HG03442 (cell line): Measurements from ENCODE around the gene ARID1B.

ENCODE experiments used
- ATAC-seq: cut with Tn5 transposase; IDR thresholded peaks from one replicate; pipeline ENCODE4 v1.9.1; 2021; ENCODE audit warnings: mild to moderate bottlenecking, moderate library complexity; ENCODE audit not compliant: unreplicated experiment

The ARID1B gene

GRCh38 chr6:157116426-157116825 is 339.2 kb downstream of the ARID1B start:
- ATAC-seq, result no peak

GRCh38 chr6:157117431-157118095 is 340.4 kb downstream of the ARID1B start:
- ATAC-seq, result no peak

GRCh38 chr6:157119502-157120027 is 342.4 kb downstream of the ARID1B start:
- no peak for ATAC-seq

- no peak for ATAC-seq
Measured at GRCh38 chr6:157120534-157121232, 343.5 kb downstream of the ARID1B start.

GRCh38 chr6:157121897-157122296 is 344.7 kb downstream of the ARID1B start:
- no peak for ATAC-seq

GRCh38 chr6:157123234-157123633 is 346.1 kb downstream of the ARID1B start:
- no peak for ATAC-seq

- ATAC-seq, result no peak
Measured at GRCh38 chr6:157124485-157125254, 347.5 kb downstream of the ARID1B start.

DNA sequence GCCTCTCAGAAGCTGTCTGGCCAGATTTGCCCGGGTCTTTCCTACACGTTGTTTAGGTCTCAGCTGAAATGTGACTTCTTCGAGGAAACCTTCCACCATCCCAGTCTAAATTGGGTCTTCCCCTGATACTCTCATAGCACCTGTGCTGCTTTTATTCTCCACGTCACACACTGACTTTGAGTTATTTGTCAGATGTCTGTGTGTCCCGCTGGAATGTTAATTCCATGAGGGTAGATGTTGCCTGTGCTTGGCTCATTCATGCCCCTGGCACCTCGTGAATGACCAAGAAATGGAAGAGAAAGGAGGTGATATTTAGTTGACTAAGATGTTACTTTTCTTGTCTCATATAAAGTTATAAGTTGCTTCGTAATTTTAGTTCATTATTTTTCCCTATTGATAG is 348.4 kb downstream of the ARID1B start:
- no peak for ATAC-seq

DNA sequence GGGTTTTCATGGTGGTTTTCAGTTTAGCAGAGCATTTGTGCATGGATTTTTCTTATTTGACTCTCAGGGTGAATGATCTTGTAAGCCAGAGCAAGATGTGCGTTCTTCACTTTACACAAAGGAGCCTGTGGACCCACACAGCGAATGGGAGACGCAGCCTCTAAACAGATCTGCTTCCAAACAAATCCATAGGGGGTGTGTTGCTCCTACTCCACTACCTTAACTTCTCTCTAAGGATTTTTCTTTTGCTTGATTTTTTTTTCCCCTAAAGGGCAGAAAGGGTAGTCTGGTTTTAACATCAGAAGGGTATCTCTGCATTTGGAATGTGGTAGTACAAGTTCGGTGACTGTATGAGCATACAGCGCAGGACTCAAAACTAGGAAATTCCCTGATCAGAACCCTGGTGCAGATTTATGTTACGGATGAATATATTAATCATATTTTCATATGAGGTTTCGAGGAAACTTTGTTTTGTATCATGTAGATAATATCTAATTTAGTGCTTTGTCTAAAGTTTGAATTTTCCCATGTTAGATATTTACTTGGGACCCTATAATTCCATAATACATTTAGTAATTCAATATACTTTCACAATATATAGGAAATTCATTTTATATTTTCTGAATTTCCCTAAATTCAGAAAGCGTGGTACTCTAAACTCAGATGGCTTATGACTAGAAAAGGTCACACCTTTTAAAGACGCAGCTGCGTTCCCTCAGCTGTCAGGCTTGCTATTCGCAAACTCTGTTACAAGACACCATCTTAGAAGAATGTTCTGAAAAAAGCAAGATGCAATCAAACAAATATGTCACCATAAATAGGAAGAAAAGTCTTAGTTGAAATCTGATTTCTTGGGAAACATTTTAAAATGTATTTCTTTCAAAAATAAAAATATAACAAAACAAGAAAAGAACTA is 349.3 kb downstream of the ARID1B start:
- ATAC-seq, result no peak

DNA sequence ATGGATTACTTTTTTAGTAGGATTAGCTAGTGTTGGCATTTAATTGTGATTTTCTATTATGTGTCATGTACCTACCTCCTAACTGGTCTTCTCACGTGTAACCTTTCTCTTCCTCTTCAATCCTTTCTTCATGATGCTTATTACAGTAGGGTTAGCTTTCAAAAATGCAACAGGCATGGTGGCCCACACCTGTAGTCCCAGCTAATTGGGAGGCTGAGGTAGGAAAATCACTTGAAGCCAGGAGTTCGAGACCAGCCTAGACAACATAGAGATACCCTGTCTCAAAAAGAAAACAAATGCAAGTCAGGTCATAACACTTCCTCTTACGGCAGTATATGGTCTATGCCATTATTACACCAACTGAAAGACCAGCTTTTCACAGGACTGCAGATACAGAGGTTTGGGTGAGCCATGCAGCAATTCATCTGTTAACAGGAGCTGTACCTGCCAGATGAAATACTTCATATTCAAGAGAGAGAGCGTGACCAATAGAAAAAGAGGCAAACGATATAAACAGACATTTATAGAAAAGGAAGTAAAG is 351.1 kb downstream of the ARID1B start:
- no peak for ATAC-seq

DNA sequence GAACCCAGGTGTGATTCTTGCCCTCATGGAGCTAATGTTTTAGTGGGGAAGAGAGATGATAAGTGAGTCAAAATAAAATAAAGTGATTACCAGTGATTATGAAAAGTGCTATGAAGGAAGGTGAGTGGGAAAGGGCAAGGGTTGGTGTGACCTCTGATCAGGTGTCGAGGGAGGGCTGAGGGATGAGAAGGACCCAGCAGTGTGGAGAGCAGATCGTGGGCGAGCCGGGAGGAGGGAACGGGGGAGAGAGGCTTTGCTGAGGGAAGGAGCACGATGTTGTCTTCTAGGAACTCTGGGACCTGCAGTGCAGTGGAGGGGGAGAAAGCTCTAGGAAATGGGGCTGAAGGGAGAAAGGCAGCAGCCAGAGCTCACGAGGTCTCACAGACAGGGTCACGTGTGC is 354.1 kb downstream of the ARID1B start:
- ATAC-seq, result no peak

DNA sequence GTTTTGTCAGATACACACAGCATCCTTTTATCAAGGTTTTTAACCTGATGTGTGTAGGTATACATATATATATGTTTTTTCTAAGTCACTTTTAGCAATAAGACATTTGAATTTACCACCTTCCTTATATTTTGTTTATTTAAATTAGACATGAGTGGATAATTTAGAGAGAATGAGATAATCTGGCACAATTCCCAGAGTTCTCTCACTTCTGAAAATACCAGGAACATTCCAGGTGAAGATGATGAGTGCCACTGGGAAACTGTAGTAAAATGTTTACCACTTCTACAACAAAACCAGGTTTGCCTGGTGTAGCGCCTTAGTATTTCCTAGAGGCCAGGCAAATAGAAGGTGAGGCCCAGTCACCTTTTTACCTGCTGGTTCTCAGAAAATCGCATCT is 356.7 kb downstream of the ARID1B start:
- no peak for ATAC-seq

- no peak for ATAC-seq
Measured at GRCh38 chr6:157134402-157135047, 357.3 kb downstream of the ARID1B start.

DNA sequence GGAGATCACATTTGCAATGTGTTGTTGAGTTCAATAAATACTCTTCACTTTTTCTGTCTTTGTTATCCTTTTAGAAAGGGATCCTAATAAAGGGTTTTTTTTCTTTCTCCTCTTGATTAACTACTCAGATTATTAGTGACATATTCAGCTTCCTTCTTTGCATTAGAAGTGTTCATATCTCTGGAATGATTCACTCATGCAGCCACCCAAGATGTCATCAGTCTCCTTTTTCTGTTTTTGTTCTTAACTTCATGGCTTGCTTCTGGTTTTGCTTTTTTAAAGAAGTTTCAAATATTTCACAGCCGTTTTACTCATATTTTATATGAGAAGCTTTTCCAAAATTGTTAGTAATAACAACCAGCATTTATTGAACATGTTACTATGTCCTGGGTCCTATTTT is 358.5 kb downstream of the ARID1B start:
- no peak for ATAC-seq

- ATAC-seq, result no peak
Measured at GRCh38 chr6:157137501-157137900, 360.3 kb downstream of the ARID1B start.

DNA sequence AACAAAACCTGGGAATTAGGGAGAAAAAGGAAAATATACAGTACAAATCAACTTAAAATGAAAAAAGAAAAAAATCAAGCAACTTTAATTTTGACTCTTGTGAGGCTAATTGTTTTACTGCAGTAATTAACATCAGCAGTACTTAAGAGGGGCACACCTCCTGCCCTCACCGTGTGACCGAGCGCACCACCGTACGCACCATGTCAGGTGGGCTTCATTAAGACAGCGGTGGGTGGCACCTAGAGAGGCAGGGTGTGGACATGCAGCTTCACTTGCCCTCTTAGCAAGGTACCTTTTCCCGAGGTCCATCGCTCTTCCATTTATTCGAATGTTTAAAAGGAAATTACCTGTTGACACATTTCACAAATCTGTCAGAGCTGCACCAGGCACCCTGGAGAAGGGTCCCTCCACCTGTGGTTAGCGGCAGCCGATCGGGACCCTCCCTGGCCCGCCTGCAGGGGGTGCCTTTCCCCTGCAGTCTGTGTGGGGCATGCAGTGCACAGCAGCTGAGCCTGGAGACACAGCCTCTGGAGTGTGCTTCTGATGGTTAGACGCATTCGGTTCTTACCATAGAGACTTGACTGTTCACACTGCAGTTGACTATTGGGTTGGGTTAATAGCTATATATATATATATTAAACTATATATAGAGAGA is 362.0 kb downstream of the ARID1B start:
- ATAC-seq, result no peak

- ATAC-seq, result no peak
Measured at GRCh38 chr6:157143171-157143889, 366.2 kb downstream of the ARID1B start.

DNA sequence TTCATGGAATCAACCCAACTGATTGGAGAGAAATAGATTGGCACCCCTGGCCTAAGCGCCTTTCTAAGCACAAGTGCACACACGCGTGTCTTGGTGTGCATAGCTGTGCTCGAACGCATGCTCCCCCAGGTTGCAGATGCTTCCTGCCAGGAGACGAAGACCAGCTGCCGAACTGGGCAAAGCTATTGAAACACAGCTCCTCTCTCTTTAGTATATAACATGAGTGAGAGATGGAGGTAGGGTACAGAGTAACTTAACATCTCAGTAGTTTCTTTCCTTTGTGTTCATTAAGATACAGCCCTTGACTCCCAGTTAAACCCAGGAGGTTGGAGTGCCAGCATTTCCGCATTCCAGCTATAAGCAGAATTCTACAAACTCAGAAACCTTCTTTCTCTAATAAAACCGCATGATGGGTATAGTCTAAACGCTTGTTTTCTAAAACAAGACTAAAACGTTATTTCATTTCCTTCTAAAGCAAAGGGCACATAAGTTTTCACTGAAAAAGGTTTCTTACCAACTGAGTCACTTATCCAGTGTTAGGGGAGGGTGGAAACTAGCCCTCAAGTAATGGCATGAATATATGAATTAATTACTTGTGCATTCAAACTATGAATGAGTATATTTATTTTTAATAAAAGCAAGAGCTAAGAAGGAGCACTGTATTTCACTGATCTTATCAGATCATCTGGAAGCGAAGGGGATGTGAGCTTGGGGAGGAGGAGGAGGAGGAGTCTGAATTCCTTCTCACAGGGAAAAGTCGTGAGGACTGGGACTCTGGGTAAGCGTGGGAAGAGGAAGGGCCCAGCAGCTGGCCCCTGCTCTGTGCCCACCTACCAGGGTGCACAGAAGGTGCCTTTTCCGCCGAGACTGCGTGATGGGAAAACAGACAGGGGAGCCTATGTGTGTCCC is 367.0 kb downstream of the ARID1B start:
- ATAC-seq, result no peak
